KG1 (cell line): Measurements from ENCODE around the gene PRR35.

Experiments
- DNase-seq: peaks from one replicate; lab custom pipeline; 2025; lab: John Stamatoyannopoulos, UW

PRR35 gene

GRCh38 chr16:564690-565418 lies 4.7 kb downstream of the PRR35 start:
- no peak for DNase-seq

GRCh38 chr16:565419-566330 lies 5.5 kb downstream of the PRR35 start:
- DNase-seq, result no peak

GRCh38 chr16:566475-567372 lies 6.5 kb downstream of the PRR35 start, which contains the start of gene NHLRC4:
NHLRC4 (plus strand) TSS chr16:567005; CDS start chr16:568048, 1,043 bp downstream.
- peak; percentile 12 for DNase-seq

- DNase-seq, result no peak
Measured at GRCh38 chr16:567373-568256, 7.4 kb downstream of the PRR35 start.

- no peak for DNase-seq
Measured at GRCh38 chr16:568401-569258, 8.4 kb downstream of the PRR35 start.

- peak; percentile 28 for DNase-seq
Measured at GRCh38 chr16:569445-570254, 9.5 kb downstream of the PRR35 start, which contains the start of gene PIGQ. PIGQ (plus strand) TSS chr16:569968; CDS start chr16:574075, 4,107 bp downstream.

GRCh38 chr16:572865-573650 lies 12.9 kb downstream of the PRR35 start:
- DNase-seq, result no peak

GRCh38 chr16:574021-574760 lies 14.0 kb downstream of the PRR35 start:
- no peak for DNase-seq

- DNase-seq, result no peak
Measured at GRCh38 chr16:575354-576196, 15.4 kb downstream of the PRR35 start.

- DNase-seq, result no peak
Measured at GRCh38 chr16:576197-576822, 16.1 kb downstream of the PRR35 start.

GRCh38 chr16:576823-577201 lies 16.6 kb downstream of the PRR35 start:
- DNase-seq, result no peak

- no peak for DNase-seq
Measured at GRCh38 chr16:577796-578195, 17.6 kb downstream of the PRR35 start.

- DNase-seq, result no peak
Measured at GRCh38 chr16:578232-578869, 18.2 kb downstream of the PRR35 start.

- DNase-seq, result no peak
Measured at GRCh38 chr16:578870-579405, 18.7 kb downstream of the PRR35 start.
